WI38 (cell line): ENCODE results near the gene MIPOL1.

Source experiments
- H3K4me3 ChIP-seq: 2 replicates; pipeline ENCODE4 v1.5.1; 2011; ENCODE audit warnings: low read depth, mild to moderate bottlenecking, control low read depth, low read length
- TF ChIP-seq, protein P1 (sequence below): IDR thresholded peaks from 2 replicates; pipeline ENCODE4 v1.5.1; 2012; ENCODE audit warnings: low read depth, mild to moderate bottlenecking, control low read depth, low read length

MIPOL1 gene

DNA sequence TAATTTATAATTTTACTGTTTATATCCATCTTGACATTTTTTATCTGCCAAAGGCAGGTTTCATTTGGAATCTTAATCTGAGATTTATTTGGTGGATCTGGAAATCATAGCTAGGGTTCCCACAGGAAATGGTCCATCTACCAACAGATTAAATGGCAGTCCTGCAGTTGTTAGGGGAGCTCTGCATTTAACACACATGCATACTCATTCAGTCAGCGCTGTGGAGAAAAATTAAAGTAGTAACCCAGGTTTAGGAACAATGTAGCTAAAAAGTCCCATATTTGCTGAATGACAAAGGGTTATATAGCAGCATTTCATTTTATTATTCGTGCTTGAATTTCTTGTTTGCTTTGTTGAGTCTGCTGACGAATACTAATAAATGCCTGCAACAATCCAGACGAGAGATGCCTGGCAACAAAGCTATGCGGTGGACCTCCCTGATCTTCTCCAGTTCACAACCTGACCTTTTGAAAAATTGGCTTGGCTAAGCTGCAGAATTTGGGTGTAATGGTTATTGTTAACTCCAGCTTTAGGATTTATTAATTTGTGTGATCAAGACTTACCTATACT is 59.8 kb downstream of the MIPOL1 start:
- no peak overlapping the region for H3K4me3 ChIP-seq
- TF ChIP-seq, protein P1, sequence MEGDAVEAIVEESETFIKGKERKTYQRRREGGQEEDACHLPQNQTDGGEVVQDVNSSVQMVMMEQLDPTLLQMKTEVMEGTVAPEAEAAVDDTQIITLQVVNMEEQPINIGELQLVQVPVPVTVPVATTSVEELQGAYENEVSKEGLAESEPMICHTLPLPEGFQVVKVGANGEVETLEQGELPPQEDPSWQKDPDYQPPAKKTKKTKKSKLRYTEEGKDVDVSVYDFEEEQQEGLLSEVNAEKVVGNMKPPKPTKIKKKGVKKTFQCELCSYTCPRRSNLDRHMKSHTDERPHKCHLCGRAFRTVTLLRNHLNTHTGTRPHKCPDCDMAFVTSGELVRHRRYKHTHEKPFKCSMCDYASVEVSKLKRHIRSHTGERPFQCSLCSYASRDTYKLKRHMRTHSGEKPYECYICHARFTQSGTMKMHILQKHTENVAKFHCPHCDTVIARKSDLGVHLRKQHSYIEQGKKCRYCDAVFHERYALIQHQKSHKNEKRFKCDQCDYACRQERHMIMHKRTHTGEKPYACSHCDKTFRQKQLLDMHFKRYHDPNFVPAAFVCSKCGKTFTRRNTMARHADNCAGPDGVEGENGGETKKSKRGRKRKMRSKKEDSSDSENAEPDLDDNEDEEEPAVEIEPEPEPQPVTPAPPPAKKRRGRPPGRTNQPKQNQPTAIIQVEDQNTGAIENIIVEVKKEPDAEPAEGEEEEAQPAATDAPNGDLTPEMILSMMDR = no peak

DNA sequence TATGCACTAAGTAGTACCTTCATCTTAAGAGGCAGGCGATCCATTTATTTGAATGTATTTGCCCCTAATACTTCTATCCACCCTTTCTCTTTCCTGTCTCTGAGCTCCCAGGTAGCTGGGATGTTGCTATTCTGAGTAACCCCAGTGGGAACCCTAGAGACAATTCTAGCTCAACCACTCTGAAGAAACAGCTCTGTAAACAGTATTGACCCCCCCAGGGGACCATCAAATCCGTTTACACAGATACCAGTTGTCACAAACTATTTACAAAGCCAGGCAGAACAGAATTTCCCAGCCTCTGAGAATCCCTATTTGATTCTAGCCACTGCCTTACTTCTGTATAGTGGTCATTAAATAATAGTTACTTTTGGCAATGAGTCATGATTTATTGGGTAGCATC is 64.9 kb downstream of the MIPOL1 start:
- TF ChIP-seq, protein P1 = no peak

DNA sequence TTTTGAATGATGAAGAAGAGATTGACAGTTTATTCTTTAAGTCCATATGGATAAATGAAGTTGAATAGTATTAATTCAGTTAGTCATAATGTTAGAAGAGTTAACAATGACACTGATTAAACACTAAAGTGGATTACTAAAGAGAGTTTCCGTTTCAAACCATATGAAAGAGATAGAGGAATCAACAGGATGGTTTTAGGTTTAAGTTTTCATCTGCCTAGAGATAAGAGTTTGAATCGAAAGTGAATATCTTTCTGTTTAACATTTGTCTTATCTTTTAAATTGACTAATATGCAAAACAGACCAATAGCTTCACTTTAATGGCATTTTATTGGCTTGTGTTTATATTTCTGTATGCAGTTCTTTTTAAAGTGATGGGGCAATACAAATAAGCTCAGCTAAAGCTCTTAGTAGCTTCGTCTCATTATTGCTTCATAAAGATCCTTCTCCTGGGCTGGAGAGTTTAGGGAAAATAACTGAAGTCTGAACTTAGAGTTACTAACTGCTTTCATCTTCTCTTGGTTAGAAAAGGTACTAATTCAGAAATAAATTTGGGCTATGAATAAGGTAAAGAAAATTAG is 66.0 kb downstream of the MIPOL1 start:
- H3K4me3 ChIP-seq = no peak overlapping the region
- TF ChIP-seq, protein P1 = no peak

More for the DNA sequence above, 64.9 kb downstream of the MIPOL1 start:
- no peak overlapping the region for H3K4me3 ChIP-seq

DNA sequence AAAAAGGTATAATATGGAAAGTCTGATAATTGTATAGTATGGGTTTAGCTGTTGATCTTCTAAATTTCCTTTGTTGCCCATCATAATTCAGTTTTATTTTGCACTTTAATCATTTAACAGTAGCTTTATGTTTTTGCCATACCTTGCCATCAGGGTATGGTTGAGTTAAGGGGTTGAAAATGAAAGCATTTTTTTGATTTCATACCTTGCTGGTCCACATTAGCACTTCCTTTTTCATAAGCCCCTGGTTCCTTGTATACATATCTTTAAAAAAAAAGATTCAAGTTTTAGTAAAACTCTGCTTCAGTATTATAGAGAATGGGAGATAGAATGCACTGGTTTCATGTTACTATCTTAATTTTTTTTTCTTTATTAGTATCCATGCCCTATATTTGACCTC is 71.1 kb downstream of the MIPOL1 start:
- no peak overlapping the region for H3K4me3 ChIP-seq
- TF ChIP-seq, protein P1 = no peak

DNA sequence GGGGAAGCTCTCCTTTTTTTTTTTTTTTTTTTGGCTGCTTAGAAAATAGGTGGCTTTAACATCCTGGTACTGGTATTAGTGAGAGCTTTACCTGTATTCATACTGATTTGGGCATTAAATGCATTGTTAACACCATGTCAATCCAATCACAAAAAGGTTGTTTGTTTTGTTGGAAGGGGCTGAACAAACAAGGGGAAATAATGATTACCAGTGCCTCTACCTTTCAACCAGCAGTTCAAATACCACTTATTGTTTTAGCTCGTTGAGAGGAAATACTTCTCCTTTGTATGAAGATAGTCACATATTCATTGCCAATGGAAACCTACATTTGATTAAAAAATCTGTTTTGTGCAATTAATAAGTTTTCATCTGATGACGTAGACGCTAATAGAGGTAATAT is 72.9 kb downstream of the MIPOL1 start:
- no peak overlapping the region for H3K4me3 ChIP-seq
- TF ChIP-seq, protein P1 = no peak

DNA sequence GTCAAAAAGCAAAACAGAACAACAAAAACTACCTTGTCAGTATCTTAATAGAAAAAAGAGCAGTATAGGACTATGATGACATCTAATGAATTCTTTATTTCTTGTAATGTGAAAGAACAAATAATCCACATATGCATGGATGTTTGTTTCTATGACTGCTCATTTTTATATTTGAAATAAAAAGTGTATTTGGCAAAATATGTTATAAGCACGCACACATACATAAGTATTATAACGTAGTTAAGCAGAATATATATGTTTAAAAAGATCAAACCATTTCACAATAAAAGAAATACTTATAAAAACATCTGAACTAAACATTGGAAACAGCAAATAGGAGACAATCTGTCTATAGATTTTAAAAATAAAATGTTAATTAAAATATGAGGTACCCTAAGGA is 74.8 kb downstream of the MIPOL1 start:
- TF ChIP-seq, protein P1 = no peak

DNA sequence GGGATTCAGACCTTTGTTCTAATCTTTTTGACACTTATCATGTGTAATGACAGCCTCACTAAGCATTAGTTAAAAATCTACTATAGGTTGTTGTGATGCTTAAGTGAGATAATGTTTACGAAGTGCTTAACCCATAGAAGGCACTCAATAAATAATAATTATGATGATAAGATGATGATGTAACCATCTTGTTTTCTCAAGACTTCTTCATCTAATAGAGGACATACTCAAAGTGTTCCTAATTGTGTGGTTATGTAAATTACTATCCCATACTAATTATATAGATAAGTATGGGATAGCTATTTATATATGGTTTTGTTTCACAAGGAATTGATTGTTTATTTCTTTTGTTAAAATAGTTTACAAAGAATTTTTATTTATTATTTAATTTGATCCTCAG is 76.9 kb downstream of the MIPOL1 start:
- no peak overlapping the region for H3K4me3 ChIP-seq
- TF ChIP-seq, protein P1 = no peak

More for the DNA sequence above, 74.8 kb downstream of the MIPOL1 start:
- no peak overlapping the region for H3K4me3 ChIP-seq
